Measurements from ENCODE around the gene EXOC6B.

DNA sequence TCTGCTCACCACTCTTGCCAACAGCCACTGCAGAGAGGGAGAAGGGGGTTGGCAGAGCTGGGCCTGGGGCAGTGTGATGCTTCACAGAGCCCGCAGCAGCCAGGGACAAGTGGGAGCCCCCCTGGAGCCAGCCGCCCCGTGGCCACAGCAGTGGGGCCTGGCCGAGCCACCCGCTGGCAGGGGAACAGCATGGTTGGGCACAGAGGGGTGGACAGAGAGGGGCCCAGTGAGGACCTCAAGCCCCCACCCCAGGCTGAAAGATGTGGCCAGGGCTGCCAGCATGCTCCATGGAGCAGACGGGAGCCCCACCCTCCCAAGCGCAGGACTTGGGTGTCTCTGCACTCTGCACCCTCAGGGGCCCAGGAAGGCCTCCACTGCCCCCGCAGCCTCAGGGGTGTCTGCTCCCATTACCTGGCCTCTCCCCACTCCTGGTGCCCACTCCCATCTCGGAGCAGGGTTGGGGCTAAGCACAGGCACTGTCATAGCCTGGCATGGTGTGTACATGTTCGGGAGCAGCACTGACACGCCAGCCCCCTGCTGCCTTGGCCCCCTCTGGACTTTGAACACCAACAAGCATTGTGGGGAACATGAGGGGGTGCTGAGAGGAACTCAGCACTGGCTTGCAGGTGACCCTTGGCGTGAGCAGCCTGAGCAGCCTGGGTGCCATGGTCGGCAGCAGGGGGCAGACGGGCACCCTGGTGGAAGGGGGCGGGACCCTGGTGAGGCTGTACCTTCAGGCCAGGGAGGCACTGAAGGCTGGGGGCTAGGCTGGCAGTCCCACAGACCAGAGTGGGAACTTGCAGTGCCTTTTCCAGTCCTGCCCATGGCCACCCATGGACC, 398.6 kb downstream of the EXOC6B start:
- TF ChIP-seq, protein P1, sequence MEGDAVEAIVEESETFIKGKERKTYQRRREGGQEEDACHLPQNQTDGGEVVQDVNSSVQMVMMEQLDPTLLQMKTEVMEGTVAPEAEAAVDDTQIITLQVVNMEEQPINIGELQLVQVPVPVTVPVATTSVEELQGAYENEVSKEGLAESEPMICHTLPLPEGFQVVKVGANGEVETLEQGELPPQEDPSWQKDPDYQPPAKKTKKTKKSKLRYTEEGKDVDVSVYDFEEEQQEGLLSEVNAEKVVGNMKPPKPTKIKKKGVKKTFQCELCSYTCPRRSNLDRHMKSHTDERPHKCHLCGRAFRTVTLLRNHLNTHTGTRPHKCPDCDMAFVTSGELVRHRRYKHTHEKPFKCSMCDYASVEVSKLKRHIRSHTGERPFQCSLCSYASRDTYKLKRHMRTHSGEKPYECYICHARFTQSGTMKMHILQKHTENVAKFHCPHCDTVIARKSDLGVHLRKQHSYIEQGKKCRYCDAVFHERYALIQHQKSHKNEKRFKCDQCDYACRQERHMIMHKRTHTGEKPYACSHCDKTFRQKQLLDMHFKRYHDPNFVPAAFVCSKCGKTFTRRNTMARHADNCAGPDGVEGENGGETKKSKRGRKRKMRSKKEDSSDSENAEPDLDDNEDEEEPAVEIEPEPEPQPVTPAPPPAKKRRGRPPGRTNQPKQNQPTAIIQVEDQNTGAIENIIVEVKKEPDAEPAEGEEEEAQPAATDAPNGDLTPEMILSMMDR (IDR thresholded peaks at IDR 0.05) = no peak
- TF ChIP-seq POLR2A (IDR thresholded peaks at IDR 0.05) = no peak
